Measurements from ENCODE around the gene SHB.

SHB gene

GRCh38 chr9:37978481-37978864 lies 90.6 kb downstream of the SHB start:
- no peaks in the 10 kb centered on the region for H3K79me1 ChIP-seq (ENCODE audit: low read depth, low read length)
- no peak overlapping the region for H2AFZ ChIP-seq (ENCODE audit: low read length)
- WGBS, 2 donors (ENCODE audit: extremely low coverage in 2 of 2, insufficient read length in 2 of 2, insufficient replicate concordance in 1 of 2) = 100% methylated on average over 2 of the region's 6 CpGs
- H3K4ac ChIP-seq (ENCODE audit: low read length) = no peak overlapping the region
- DNase-seq (ENCODE audit: low spot score) = no peak
- peaks cover 0 to 7% of the 10 kb centered on the region in 2 donors for H3K4me1 ChIP-seq (ENCODE audit: control insufficient read depth in 2 of 2, insufficient read depth in 1 of 2, low read depth in 1 of 2, low read length in 2 of 2)
- H3K36me3 ChIP-seq (replicated peaks in 1 of 2; ENCODE audit: control insufficient read depth in 2 of 2, insufficient read depth in 2 of 2, low read length in 2 of 2) = no peaks in the 10 kb centered on the region
- no peak overlapping the region for H2AK5ac ChIP-seq (ENCODE audit: low read depth, low read length)
- no peak overlapping the region for H3K14ac ChIP-seq (ENCODE audit: low read length)
- H2BK12ac ChIP-seq (ENCODE audit: low read length) = no peak overlapping the region
- no peak overlapping the region for H2BK15ac ChIP-seq (ENCODE audit: low read length)
- H3K9me3 ChIP-seq (replicated peaks in 1 of 2; ENCODE audit: control insufficient read depth in 2 of 2, insufficient read depth in 1 of 2, low read depth in 1 of 2, low read length in 2 of 2) = no peaks in the 10 kb centered on the region
- no peak overlapping the region for H3K4me3 ChIP-seq (ENCODE audit: low read length in 2 of 2)
- no peak overlapping the region for H2BK120ac ChIP-seq (ENCODE audit: low read depth, low read length)
- no peak overlapping the region for H4K8ac ChIP-seq (ENCODE audit: low read depth, low read length)
- no peak overlapping the region for H4K91ac ChIP-seq (ENCODE audit: low read depth, low read length, poor library complexity)
- H3K18ac ChIP-seq (ENCODE audit: low read length) = no peak overlapping the region
- no peak overlapping the region for H3K23ac ChIP-seq (ENCODE audit: low read depth, low read length, poor library complexity)
- no peak overlapping the region for H3K4me2 ChIP-seq (ENCODE audit: insufficient read depth, low read length, poor library complexity, severe bottlenecking)
- H3K27me3 ChIP-seq (ENCODE audit: control insufficient read depth in 3 of 3, insufficient read depth in 3 of 3, low read depth in 1 of 3, low read length in 3 of 3) = no peaks in the 10 kb centered on the region
- H2BK5ac ChIP-seq (ENCODE audit: low read length) = no peak overlapping the region
- no peak overlapping the region for H3K9ac ChIP-seq (ENCODE audit: low read depth, low read length, poor library complexity)
- no peak overlapping the region for H3K27ac ChIP-seq (replicated peaks; ENCODE audit: low read length)

GRCh38 chr9:37977851-37978480 lies 91.1 kb downstream of the SHB start:
- H2AFZ ChIP-seq (ENCODE audit: low read length) = no peak overlapping the region
- no peak overlapping the region for H3K14ac ChIP-seq (ENCODE audit: low read length)

GRCh38 chr9:37976714-37977477 lies 92.1 kb downstream of the SHB start:
- H3K27ac ChIP-seq (replicated peaks; ENCODE audit: low read length) = no peak overlapping the region
- no CpG with 5 or more reads among the region's 8 CpGs for WGBS, 2 donors (ENCODE audit: extremely low coverage in 2 of 2, insufficient read length in 2 of 2, insufficient replicate concordance in 1 of 2)

More at GRCh38 chr9:37977851-37978480, 91.1 kb downstream of the SHB start:
- no peak overlapping the region for H3K4me2 ChIP-seq (ENCODE audit: insufficient read depth, low read length, poor library complexity, severe bottlenecking)
- no peak overlapping the region for H2BK15ac ChIP-seq (ENCODE audit: low read length)
- H3K27ac ChIP-seq (replicated peaks; ENCODE audit: low read length) = no peak overlapping the region
- H3K9ac ChIP-seq (ENCODE audit: low read depth, low read length, poor library complexity) = no peak overlapping the region
- no peak overlapping the region for H3K4me3 ChIP-seq (ENCODE audit: low read length in 2 of 2)
- no peaks in the 10 kb centered on the region for H3K79me1 ChIP-seq (ENCODE audit: low read depth, low read length)
- no peak overlapping the region for H2BK5ac ChIP-seq (ENCODE audit: low read length)
- H4K91ac ChIP-seq (ENCODE audit: low read depth, low read length, poor library complexity) = no peak overlapping the region
- H3K36me3 ChIP-seq (replicated peaks in 1 of 2; ENCODE audit: control insufficient read depth in 2 of 2, insufficient read depth in 2 of 2, low read length in 2 of 2) = no peaks in the 10 kb centered on the region
- H3K4ac ChIP-seq (ENCODE audit: low read length) = no peak overlapping the region
- H3K23ac ChIP-seq (ENCODE audit: low read depth, low read length, poor library complexity) = no peak overlapping the region
- no peak overlapping the region for H2BK120ac ChIP-seq (ENCODE audit: low read depth, low read length)
- peaks cover 0 to 7% of the 10 kb centered on the region in 2 donors for H3K4me1 ChIP-seq (ENCODE audit: control insufficient read depth in 2 of 2, insufficient read depth in 1 of 2, low read depth in 1 of 2, low read length in 2 of 2)
- DNase-seq (ENCODE audit: low spot score) = no peak
- no CpG with 5 or more reads among the region's 5 CpGs for WGBS, 2 donors (ENCODE audit: extremely low coverage in 2 of 2, insufficient read length in 2 of 2, insufficient replicate concordance in 1 of 2)
- H2BK12ac ChIP-seq (ENCODE audit: low read length) = no peak overlapping the region
- H4K8ac ChIP-seq (ENCODE audit: low read depth, low read length) = no peak overlapping the region
- H2AK5ac ChIP-seq (ENCODE audit: low read depth, low read length) = no peak overlapping the region
- H3K18ac ChIP-seq (ENCODE audit: low read length) = no peak overlapping the region
- no peaks in the 10 kb centered on the region for H3K27me3 ChIP-seq (ENCODE audit: control insufficient read depth in 3 of 3, insufficient read depth in 3 of 3, low read depth in 1 of 3, low read length in 3 of 3)
- H3K9me3 ChIP-seq (replicated peaks in 1 of 2; ENCODE audit: control insufficient read depth in 2 of 2, insufficient read depth in 1 of 2, low read depth in 1 of 2, low read length in 2 of 2) = no peaks in the 10 kb centered on the region

GRCh38 chr9:37975639-37976038 lies 93.4 kb downstream of the SHB start:
- Histone ChIP-seq H2AFZ (ENCODE audit: low read length) (no peak overlapping the region), H3K4me2 (ENCODE audit: insufficient read depth, low read length, poor library complexity, severe bottlenecking) (no peak overlapping the region), H2BK5ac (ENCODE audit: low read length) (no peak overlapping the region), H3K4me1 (ENCODE audit: control insufficient read depth in 2 of 2, insufficient read depth in 1 of 2, low read depth in 1 of 2, low read length in 2 of 2) (peaks cover 0 to 1% of the 10 kb centered on the region in 2 donors), H3K18ac (ENCODE audit: low read length) (no peak overlapping the region), H2AK5ac (ENCODE audit: low read depth, low read length) (no peak overlapping the region), H3K27me3 (ENCODE audit: control insufficient read depth in 3 of 3, insufficient read depth in 3 of 3, low read depth in 1 of 3, low read length in 3 of 3) (no peaks in the 10 kb centered on the region), H3K27ac (replicated peaks; ENCODE audit: low read length) (no peak overlapping the region), H4K91ac (ENCODE audit: low read depth, low read length, poor library complexity) (no peak overlapping the region), H3K23ac (ENCODE audit: low read depth, low read length, poor library complexity) (no peak overlapping the region), H2BK15ac (ENCODE audit: low read length) (no peak overlapping the region), H3K4me3 (ENCODE audit: low read length in 2 of 2) (no peak overlapping the region), H3K9ac (ENCODE audit: low read depth, low read length, poor library complexity) (no peak overlapping the region), H3K79me1 (ENCODE audit: low read depth, low read length) (no peaks in the 10 kb centered on the region), H2BK12ac (ENCODE audit: low read length) (no peak overlapping the region), H3K36me3 (replicated peaks in 1 of 2; ENCODE audit: control insufficient read depth in 2 of 2, insufficient read depth in 2 of 2, low read length in 2 of 2) (no peaks in the 10 kb centered on the region), H3K14ac (ENCODE audit: low read length) (no peak overlapping the region), H2BK120ac (ENCODE audit: low read depth, low read length) (no peak overlapping the region), H3K9me3 (replicated peaks in 1 of 2; ENCODE audit: control insufficient read depth in 2 of 2, insufficient read depth in 1 of 2, low read depth in 1 of 2, low read length in 2 of 2) (no peaks in the 10 kb centered on the region), H3K4ac (ENCODE audit: low read length) (no peak overlapping the region), H4K8ac (ENCODE audit: low read depth, low read length) (no peak overlapping the region)
- DNase-seq (ENCODE audit: low spot score) = no peak
- WGBS, 2 donors (ENCODE audit: extremely low coverage in 2 of 2, insufficient read length in 2 of 2, insufficient replicate concordance in 1 of 2) = no CpG with 5 or more reads among the region's 4 CpGs

More at GRCh38 chr9:37976714-37977477, 92.1 kb downstream of the SHB start:
- no peak overlapping the region for H3K9ac ChIP-seq (ENCODE audit: low read depth, low read length, poor library complexity)
- H3K4me3 ChIP-seq (ENCODE audit: low read length in 2 of 2) = no peak overlapping the region
- H4K91ac ChIP-seq (ENCODE audit: low read depth, low read length, poor library complexity) = no peak overlapping the region
- peaks cover 1 to 7% of the 10 kb centered on the region in 2 donors for H3K4me1 ChIP-seq (ENCODE audit: control insufficient read depth in 2 of 2, insufficient read depth in 1 of 2, low read depth in 1 of 2, low read length in 2 of 2)
- H2AFZ ChIP-seq (ENCODE audit: low read length) = no peak overlapping the region
- H3K4me2 ChIP-seq (ENCODE audit: insufficient read depth, low read length, poor library complexity, severe bottlenecking) = no peak overlapping the region
- H3K9me3 ChIP-seq (replicated peaks in 1 of 2; ENCODE audit: control insufficient read depth in 2 of 2, insufficient read depth in 1 of 2, low read depth in 1 of 2, low read length in 2 of 2) = no peaks in the 10 kb centered on the region
- no peak overlapping the region for H4K8ac ChIP-seq (ENCODE audit: low read depth, low read length)
- no peak for DNase-seq (ENCODE audit: low spot score)
- H3K18ac ChIP-seq (ENCODE audit: low read length) = no peak overlapping the region
- H3K23ac ChIP-seq (ENCODE audit: low read depth, low read length, poor library complexity) = no peak overlapping the region
- H2BK5ac ChIP-seq (ENCODE audit: low read length) = no peak overlapping the region
- no peak overlapping the region for H2BK15ac ChIP-seq (ENCODE audit: low read length)
- H2BK120ac ChIP-seq (ENCODE audit: low read depth, low read length) = no peak overlapping the region
- no peak overlapping the region for H3K4ac ChIP-seq (ENCODE audit: low read length)
- H3K14ac ChIP-seq (ENCODE audit: low read length) = no peak overlapping the region
- H2BK12ac ChIP-seq (ENCODE audit: low read length) = no peak overlapping the region
- H3K36me3 ChIP-seq (replicated peaks in 1 of 2; ENCODE audit: control insufficient read depth in 2 of 2, insufficient read depth in 2 of 2, low read length in 2 of 2) = no peaks in the 10 kb centered on the region
- no peaks in the 10 kb centered on the region for H3K27me3 ChIP-seq (ENCODE audit: control insufficient read depth in 3 of 3, insufficient read depth in 3 of 3, low read depth in 1 of 3, low read length in 3 of 3)
- H2AK5ac ChIP-seq (ENCODE audit: low read depth, low read length) = no peak overlapping the region
- H3K79me1 ChIP-seq (ENCODE audit: low read depth, low read length) = no peaks in the 10 kb centered on the region
